ENCODE results near the gene SGPP1. TPM values are rescaled to one million over a fixed set of nuclear protein-coding genes. Genes with fewer than 3 reads are reported as not detected.
A peak's percentile ranks its signal among the peaks of the same experiment; 100 is the strongest.
"Not testable (repeated sequence)": the region's sequence is repeated elsewhere in the genome, so short reads cannot be mapped to it uniquely, and the experiment has no call there.

The SGPP1 gene
- total RNA-seq, 1 donor from 2014 or later: 20.9 TPM

DNA sequence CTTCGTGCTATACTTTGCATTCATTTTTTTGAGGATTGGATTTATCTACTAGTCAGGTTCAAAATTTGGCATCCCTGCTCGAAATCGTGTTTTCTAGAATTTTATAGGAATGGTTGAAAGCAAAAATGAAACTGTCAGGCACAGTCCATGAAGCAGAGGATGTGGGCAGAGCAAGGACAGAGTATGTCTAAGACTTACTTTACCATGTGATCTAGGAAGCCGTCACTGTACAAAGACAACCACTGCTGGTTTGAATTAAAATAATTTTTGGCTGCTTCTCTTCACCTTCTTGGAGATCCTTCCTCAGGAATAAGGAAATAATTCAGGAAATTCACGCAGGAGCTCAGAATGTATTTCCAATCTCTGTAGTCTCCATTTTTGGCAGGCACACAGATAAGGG is 31.6 kb upstream of the SGPP1 start:
- H3K4me1 Mint-ChIP-seq: peaks cover 10% of the 10 kb centered on the region
- peak overlapping the region; percentile 61 for H3K4me3 Mint-ChIP-seq
- DNase-seq: no peak
- H3K9me3 Mint-ChIP-seq: no peaks in the 10 kb centered on the region
- ATAC-seq (ENCODE audit: low read depth): peak; percentile 77
- intact Hi-C loops (cut with micrococcal nuclease): no loop called here
- peak overlapping the region; percentile 83 for H3K27ac Mint-ChIP-seq
- ChIA-PET POLR2A (interaction anchor here (0.7 to 1.4 kb wide), 2 partner anchors 117 to 536 kb away, joined by 3 to 5 read pairs; partner anchors contain the start of gene WDR89), CTCF (no interaction called here)
- no peaks in the 10 kb centered on the region for H3K36me3 Mint-ChIP-seq (ENCODE audit: low read depth)
- H3K27me3 Mint-ChIP-seq: no peaks in the 10 kb centered on the region
- no peak for TF ChIP-seq CTCF (IDR thresholded peaks at IDR 0.05)

- Mint-ChIP-seq H3K4me1 (peaks cover 16% of the 10 kb centered on the region), H3K9me3 (no peaks in the 10 kb centered on the region), H3K4me3 (no peak overlapping the region), H3K27me3 (no peaks in the 10 kb centered on the region), H3K36me3 (ENCODE audit: low read depth) (no peaks in the 10 kb centered on the region), H3K27ac (no peak overlapping the region)
- ChIA-PET POLR2A (interaction anchor here (0.6 to 0.7 kb wide), 2 partner anchors 15 to 363 kb away, joined by 5 to 11 read pairs; no protein-coding TSS in a partner anchor), CTCF (interaction anchor here (2.0 kb wide), 1 partner anchor 12 kb away, joined by 15 read pairs; no protein-coding TSS in a partner anchor)
- DNase-seq: no peak
- ATAC-seq (ENCODE audit: low read depth): no peak
- intact Hi-C loops (cut with micrococcal nuclease): no loop called here
- no peak for TF ChIP-seq CTCF (IDR thresholded peaks at IDR 0.05)
These were observed 29.3 kb upstream of the SGPP1 start for GRCh38 chr14:63757211-63757610.

DNA sequence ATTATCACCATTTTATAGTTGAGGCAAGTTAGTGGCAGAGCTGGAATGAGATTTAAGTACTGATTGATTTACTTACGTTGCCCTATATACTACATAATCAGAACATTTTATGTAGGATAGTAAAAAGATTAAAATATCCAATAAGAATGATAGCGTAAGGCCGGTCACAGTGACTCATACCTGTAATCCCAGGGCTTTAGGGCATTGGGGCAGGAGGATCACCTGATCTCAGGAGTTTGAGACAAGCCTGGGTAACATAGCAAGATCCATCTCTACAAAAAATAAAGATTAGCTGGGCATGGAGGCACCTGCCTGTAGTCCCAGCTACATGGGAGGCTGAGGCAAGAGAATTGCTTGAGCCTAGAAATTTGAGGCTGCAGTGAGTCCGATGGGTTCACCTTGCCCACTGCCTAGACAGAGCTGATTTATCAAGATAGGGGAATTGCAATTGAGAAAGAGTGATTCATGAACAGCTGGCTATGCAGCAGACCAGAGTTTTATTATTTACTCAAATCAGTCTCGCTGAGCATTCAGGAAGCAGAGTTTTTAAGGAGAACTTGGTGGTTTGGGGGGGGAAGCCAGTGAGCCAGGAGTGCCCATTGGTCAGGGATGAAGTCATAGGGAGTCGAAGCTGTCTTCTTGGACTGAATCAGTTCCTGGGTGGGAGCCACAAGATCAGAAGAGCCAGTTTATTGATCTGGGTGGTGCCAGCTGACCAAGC is 24.7 kb upstream of the SGPP1 start:
- H3K4me1 Mint-ChIP-seq: peaks cover 19% of the 10 kb centered on the region
- H3K9me3 Mint-ChIP-seq: no peaks in the 10 kb centered on the region
- intact Hi-C loops (cut with micrococcal nuclease): no loop called here
- no peaks in the 10 kb centered on the region for H3K36me3 Mint-ChIP-seq (ENCODE audit: low read depth)
- DNase-seq: no peak
- no peak for TF ChIP-seq CTCF (IDR thresholded peaks at IDR 0.05)
- ChIA-PET CTCF (interaction anchor here (0.9 kb wide), 1 partner anchor 17 kb away, joined by 4 read pairs; no protein-coding TSS in a partner anchor), POLR2A (interaction anchor here (0.6 kb wide), 1 partner anchor 34 kb away, joined by 4 read pairs; no protein-coding TSS in a partner anchor)
- H3K27ac Mint-ChIP-seq: peak overlapping the region; percentile 44
- no peak for ATAC-seq (ENCODE audit: low read depth)
- H3K4me3 Mint-ChIP-seq: no peak overlapping the region
- no peaks in the 10 kb centered on the region for H3K27me3 Mint-ChIP-seq

GRCh38 chr14:63751076-63751475 is 23.2 kb upstream of the SGPP1 start:
- H3K4me3 Mint-ChIP-seq; H3K27ac Mint-ChIP-seq; ATAC-seq (ENCODE audit: low read depth); H3K27me3 Mint-ChIP-seq; H3K9me3 Mint-ChIP-seq; DNase-seq; H3K36me3 Mint-ChIP-seq (ENCODE audit: low read depth); intact Hi-C loops (cut with micrococcal nuclease); CTCF ChIA-PET: not testable (repeated sequence)
- POLR2A ChIA-PET: interaction anchor here (0.6 kb wide), 1 partner anchor 59 kb away, joined by 4 read pairs; no protein-coding TSS in a partner anchor
- peaks cover 34% of the 10 kb centered on the region for H3K4me1 Mint-ChIP-seq

DNA sequence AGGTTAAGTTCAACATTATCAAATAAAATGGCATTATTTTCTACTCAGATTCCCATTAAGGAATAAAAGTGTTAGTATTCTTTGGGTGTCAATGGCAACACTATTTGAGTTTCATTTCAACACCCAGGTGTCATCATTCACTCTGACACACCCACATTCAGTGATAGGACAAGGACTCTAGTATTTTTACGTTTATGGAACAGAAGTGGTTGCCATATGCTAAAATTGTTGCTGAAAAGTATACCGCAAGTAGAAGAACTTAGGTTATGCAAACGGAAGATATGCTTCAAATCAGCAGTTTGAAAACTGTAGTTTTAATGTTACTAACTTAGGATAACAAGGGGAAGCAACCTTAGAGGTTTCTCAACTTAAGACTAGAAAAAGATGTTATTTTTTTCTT is 20.0 kb upstream of the SGPP1 start:
- ATAC-seq (ENCODE audit: low read depth): peak; percentile 30
- DNase-seq: no peak
- H3K9me3 Mint-ChIP-seq: no peaks in the 10 kb centered on the region
- ChIA-PET POLR2A (interaction anchor here (0.6 to 1.2 kb wide), 4 partner anchors 22 to 139 kb away, joined by 3 to 12 read pairs (median 3); partner anchors contain the start of gene WDR89), CTCF (interaction anchor here (2.9 kb wide), 1 partner anchor 22 kb away, joined by 9 read pairs; no protein-coding TSS in a partner anchor)
- intact Hi-C loops (cut with micrococcal nuclease): loop anchor here (1.0 to 5.0 kb wide), 6 partner anchors 13 to 754 kb away; partner anchors contain the start of genes PPP2R5E, WDR89, ZBTB1 and ZBTB25
- peaks cover 51% of the 10 kb centered on the region for H3K4me1 Mint-ChIP-seq
- H3K4me3 Mint-ChIP-seq: peak overlapping the region; percentile 44
- H3K27me3 Mint-ChIP-seq: no peaks in the 10 kb centered on the region
- no peak for TF ChIP-seq CTCF (IDR thresholded peaks at IDR 0.05)
- H3K36me3 Mint-ChIP-seq (ENCODE audit: low read depth): no peaks in the 10 kb centered on the region
- H3K27ac Mint-ChIP-seq: peak overlapping the region; percentile 96

All from activated B cell treated with CpG ODN at 0.5 μM for 24 hours (primary cell).